ENCODE measurements around the gene GPR62. TPM values are rescaled to one million over a fixed set of nuclear protein-coding genes. Genes with fewer than 3 reads are reported as not detected.
A peak's percentile ranks its signal among the peaks of the same experiment; 100 is the strongest.

GPR62 gene
- total RNA-seq, 1 experiment from 2014 or later: not detected

GRCh38 chr3:51944451-51945021, 10.6 kb upstream of the GPR62 start:
- H3K27ac Mint-ChIP-seq (ENCODE audit: unreplicated experiment): peak overlapping the region; percentile 42
- POLR2A ChIA-PET: interaction anchor here (0.6 kb wide), 1 partner anchor 407 kb away, joined by 3 read pairs; no protein-coding TSS in a partner anchor
- BruUV-seq (replicated peaks): no TSS peak

GRCh38 chr3:51945031-51945840, 9.9 kb upstream of the GPR62 start:
- H3K27me3 ChIP-seq (replicated peaks; ENCODE audit: control insufficient read depth, insufficient read depth, low read length): no peaks in the 10 kb centered on the region
- Mint-ChIP-seq H3K4me1 (ENCODE audit: low read depth, unreplicated experiment) (peaks cover 7% of the 10 kb centered on the region), H3K36me3 (ENCODE audit: insufficient read depth, unreplicated experiment) (peaks cover 7% of the 10 kb centered on the region), H3K4me3 (ENCODE audit: unreplicated experiment) (no peak overlapping the region), H3K27ac (ENCODE audit: unreplicated experiment) (no peak overlapping the region), H3K9me3 (ENCODE audit: unreplicated experiment) (no peaks in the 10 kb centered on the region), H3K27me3 (ENCODE audit: insufficient read depth, unreplicated experiment) (no peaks in the 10 kb centered on the region)
- no TSS peak for BruUV-seq (replicated peaks)
- ChIA-PET CTCF (no interaction called here), POLR2A (interaction anchor here (0.6 kb wide), 1 partner anchor 407 kb away, joined by 3 read pairs; no protein-coding TSS in a partner anchor)
- H3K4me1 ChIP-seq: peaks cover 13% of the 10 kb centered on the region
- no peaks in the 10 kb centered on the region for H3K9me3 ChIP-seq
- peak in 1 of 2 experiments; percentile 25 for DNase-seq
- H3K4me3 ChIP-seq (ENCODE audit: low read depth, low read length): no peak overlapping the region
- intact Hi-C loops (cut with micrococcal nuclease; ENCODE audit: unreplicated experiment): no loop called here
- TF ChIP-seq CTCF (IDR thresholded peaks at IDR 0.05; ENCODE audit: insufficient read depth in 1 of 2, low read depth in 1 of 2, low read length in 1 of 2, severe bottlenecking in 1 of 2, unreplicated experiment in 1 of 2): no peak
- no peaks in the 10 kb centered on the region for H3K36me3 ChIP-seq (ENCODE audit: control insufficient read depth, insufficient read depth, low read length)

More at GRCh38 chr3:51944451-51945021, 10.6 kb upstream of the GPR62 start:
- Mint-ChIP-seq H3K9me3 (ENCODE audit: unreplicated experiment) (no peaks in the 10 kb centered on the region), H3K36me3 (ENCODE audit: insufficient read depth, unreplicated experiment) (peaks cover 7% of the 10 kb centered on the region), H3K4me3 (ENCODE audit: unreplicated experiment) (no peak overlapping the region), H3K27me3 (ENCODE audit: insufficient read depth, unreplicated experiment) (no peaks in the 10 kb centered on the region), H3K4me1 (ENCODE audit: low read depth, unreplicated experiment) (peaks cover 7% of the 10 kb centered on the region)
- Histone ChIP-seq H3K9me3 (no peaks in the 10 kb centered on the region), H3K27me3 (replicated peaks; ENCODE audit: control insufficient read depth, insufficient read depth, low read length) (no peaks in the 10 kb centered on the region), H3K36me3 (ENCODE audit: control insufficient read depth, insufficient read depth, low read length) (no peaks in the 10 kb centered on the region), H3K4me3 (ENCODE audit: low read depth, low read length) (no peak overlapping the region), H3K4me1 (peaks cover 13% of the 10 kb centered on the region)
- CTCF ChIA-PET: no interaction called here
- no peak for DNase-seq
- no peak for TF ChIP-seq CTCF (IDR thresholded peaks at IDR 0.05; ENCODE audit: insufficient read depth in 1 of 2, low read depth in 1 of 2, low read length in 1 of 2, severe bottlenecking in 1 of 2, unreplicated experiment in 1 of 2)
- intact Hi-C loops (cut with micrococcal nuclease; ENCODE audit: unreplicated experiment): no loop called here

GRCh38 chr3:51945926-51946705, 9.1 kb upstream of the GPR62 start:
- intact Hi-C loops (cut with micrococcal nuclease; ENCODE audit: unreplicated experiment): no loop called here
- Histone ChIP-seq H3K4me1 (peaks cover 8% of the 10 kb centered on the region), H3K9me3 (no peaks in the 10 kb centered on the region), H3K27me3 (replicated peaks; ENCODE audit: control insufficient read depth, insufficient read depth, low read length) (no peaks in the 10 kb centered on the region), H3K4me3 (ENCODE audit: low read depth, low read length) (no peak overlapping the region), H3K36me3 (ENCODE audit: control insufficient read depth, insufficient read depth, low read length) (no peaks in the 10 kb centered on the region)
- no peaks in the 10 kb centered on the region for H3K27me3 Mint-ChIP-seq (ENCODE audit: insufficient read depth, unreplicated experiment)
- POLR2A ChIA-PET: no interaction called here
- H3K4me3 Mint-ChIP-seq (ENCODE audit: unreplicated experiment): no peak overlapping the region
- TF ChIP-seq CTCF (IDR thresholded peaks at IDR 0.05; ENCODE audit: insufficient read depth in 1 of 2, low read depth in 1 of 2, low read length in 1 of 2, severe bottlenecking in 1 of 2, unreplicated experiment in 1 of 2): no peak
- H3K9me3 Mint-ChIP-seq (ENCODE audit: unreplicated experiment): no peaks in the 10 kb centered on the region
- H3K4me1 Mint-ChIP-seq (ENCODE audit: low read depth, unreplicated experiment): no peaks in the 10 kb centered on the region
- no peak for DNase-seq
- no peak overlapping the region for H3K27ac Mint-ChIP-seq (ENCODE audit: unreplicated experiment)
- no peaks in the 10 kb centered on the region for H3K36me3 Mint-ChIP-seq (ENCODE audit: insufficient read depth, unreplicated experiment)
- CTCF ChIA-PET: no interaction called here
- no TSS peak for BruUV-seq (replicated peaks)

Measured in Caco-2 (cell line).